ENCODE measurements around the gene DBX2.
"Not testable (repeated sequence)": the region's sequence is repeated elsewhere in the genome, so short reads cannot be mapped to it uniquely, and the experiment has no call there.

Gene DBX2

DNA sequence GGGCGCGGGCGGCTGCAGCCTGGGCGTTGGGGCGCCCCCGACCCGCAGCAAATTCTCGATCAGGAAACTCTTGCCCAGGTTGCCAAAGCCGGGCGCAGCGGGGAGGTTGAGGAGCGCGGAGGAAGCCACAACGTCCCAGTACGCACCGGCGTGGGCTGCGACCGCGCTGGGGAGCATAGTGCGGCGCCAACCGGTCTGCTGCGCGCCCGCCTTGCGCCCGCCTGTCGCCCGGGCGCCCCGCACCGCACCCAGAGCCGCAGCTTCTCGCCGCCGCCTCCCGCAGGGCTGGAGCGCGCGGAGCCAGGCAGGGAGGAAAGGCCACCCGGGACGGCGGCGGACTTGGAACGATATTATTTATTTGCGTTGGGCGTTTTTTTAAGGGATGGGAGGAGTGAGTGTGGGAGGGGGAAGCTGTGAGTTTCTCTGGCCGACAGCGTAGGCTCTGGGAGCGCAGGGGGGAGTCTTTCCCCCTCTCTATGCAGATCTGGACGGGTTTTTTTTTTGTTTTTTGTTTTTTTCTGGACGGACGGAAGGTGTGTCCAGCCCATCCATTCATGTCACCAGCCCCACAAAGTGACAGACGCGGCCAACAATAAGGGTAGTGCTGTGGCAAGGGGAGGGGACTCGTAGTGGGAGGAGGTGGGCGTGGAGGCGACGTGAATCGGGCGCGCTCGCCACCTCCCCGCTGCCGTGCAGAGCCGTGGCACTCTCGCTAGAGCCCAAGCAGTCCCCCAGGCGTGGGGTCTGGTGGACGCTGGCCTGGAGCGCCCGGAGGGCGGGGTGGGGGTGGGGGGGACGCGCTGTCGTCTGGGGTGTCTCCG lies at the start of gene DBX2:
Gene DBX2 (minus strand): TSS at position 349 of the 821 bp plus-strand sequence. CDS start 172 bp downstream, at position 177.
- Histone ChIP-seq H3K4me1 (ENCODE audit: low read length) (no peaks in the 10 kb centered on the region), H3K4me2 (ENCODE audit: low read depth, low read length) (no peak within 1 kb of the TSS), H3K36me3 (replicated peaks; ENCODE audit: insufficient read depth, low read length) (no peaks in the 10 kb centered on the region), H3K9me3 (replicated peaks; ENCODE audit: insufficient read depth, low read length) (no peaks in the 10 kb centered on the region), H3K79me2 (ENCODE audit: low read length) (no peaks in the 10 kb centered on the region), H2AFZ (ENCODE audit: low read length) (no peak within 1 kb of the TSS), H3K9ac (ENCODE audit: low read length) (no peak within 1 kb of the TSS), H3K27ac (ENCODE audit: low read length) (no peak within 1 kb of the TSS), H4K20me1 (ENCODE audit: insufficient read depth, low read length) (no peaks in the 10 kb centered on the region), H3K9me2 (replicated peaks; ENCODE audit: insufficient read depth, low read length) (no peaks in the 10 kb centered on the region), H3K27me3 (replicated peaks; ENCODE audit: insufficient read depth, low read length) (no peaks in the 10 kb centered on the region), H3K4me3 (ENCODE audit: low read length) (no peak within 1 kb of the TSS), H3F3A (ENCODE audit: insufficient read depth, low read length) (no peaks in the 10 kb centered on the region)
- TF ChIP-seq EZH2 (optimal IDR thresholded peaks at IDR 0.05; ENCODE audit: low read depth, low read length) (no peak), EZH2phosphoT487 (IDR thresholded peaks at IDR 0.05; ENCODE audit: low read length) (no peak), CTCF (IDR thresholded peaks at IDR 0.05; ENCODE audit: low read length) (no peak)
- DNase-seq: no peak

- TF ChIP-seq CTCF (IDR thresholded peaks at IDR 0.05; ENCODE audit: low read length): no peak
- TF ChIP-seq EZH2 (optimal IDR thresholded peaks at IDR 0.05; ENCODE audit: low read depth, low read length): no peak
- TF ChIP-seq EZH2phosphoT487 (IDR thresholded peaks at IDR 0.05; ENCODE audit: low read length): no peak
Measured at GRCh38 chr12:45098766-45099165, 47.9 kb upstream of the DBX2 start.

GRCh38 chr12:45095417-45095816 lies 44.5 kb upstream of the DBX2 start:
- H3K4me3 ChIP-seq (ENCODE audit: low read length); H3K4me2 ChIP-seq (ENCODE audit: low read depth, low read length); H3K9ac ChIP-seq (ENCODE audit: low read length); H3K9me3 ChIP-seq (replicated peaks; ENCODE audit: insufficient read depth, low read length); DNase-seq; H3K27ac ChIP-seq (ENCODE audit: low read length); H3F3A ChIP-seq (ENCODE audit: insufficient read depth, low read length); H3K36me3 ChIP-seq (replicated peaks; ENCODE audit: insufficient read depth, low read length); H3K9me2 ChIP-seq (replicated peaks; ENCODE audit: insufficient read depth, low read length); H4K20me1 ChIP-seq (ENCODE audit: insufficient read depth, low read length); H3K27me3 ChIP-seq (replicated peaks; ENCODE audit: insufficient read depth, low read length); H3K4me1 ChIP-seq (ENCODE audit: low read length); H2AFZ ChIP-seq (ENCODE audit: low read length); H3K79me2 ChIP-seq (ENCODE audit: low read length): not testable (repeated sequence)

More at GRCh38 chr12:45098766-45099165, 47.9 kb upstream of the DBX2 start:
- Histone ChIP-seq H3K4me3 (ENCODE audit: low read length) (no peak overlapping the region), H3K27ac (ENCODE audit: low read length) (no peak overlapping the region), H3K9me2 (replicated peaks; ENCODE audit: insufficient read depth, low read length) (no peaks in the 10 kb centered on the region), H3F3A (ENCODE audit: insufficient read depth, low read length) (no peaks in the 10 kb centered on the region), H3K27me3 (replicated peaks; ENCODE audit: insufficient read depth, low read length) (no peaks in the 10 kb centered on the region), H3K9me3 (replicated peaks; ENCODE audit: insufficient read depth, low read length) (no peaks in the 10 kb centered on the region), H3K36me3 (replicated peaks; ENCODE audit: insufficient read depth, low read length) (no peaks in the 10 kb centered on the region), H3K4me2 (ENCODE audit: low read depth, low read length) (peak overlapping the region; percentile 24), H3K4me1 (ENCODE audit: low read length) (peaks cover 10% of the 10 kb centered on the region), H3K9ac (ENCODE audit: low read length) (no peak overlapping the region), H2AFZ (ENCODE audit: low read length) (peak overlapping the region; percentile 24; the same call in 1 of the 2 replicates), H3K79me2 (ENCODE audit: low read length) (no peaks in the 10 kb centered on the region), H4K20me1 (ENCODE audit: insufficient read depth, low read length) (no peaks in the 10 kb centered on the region)
- peak; percentile 58 for DNase-seq

DNA sequence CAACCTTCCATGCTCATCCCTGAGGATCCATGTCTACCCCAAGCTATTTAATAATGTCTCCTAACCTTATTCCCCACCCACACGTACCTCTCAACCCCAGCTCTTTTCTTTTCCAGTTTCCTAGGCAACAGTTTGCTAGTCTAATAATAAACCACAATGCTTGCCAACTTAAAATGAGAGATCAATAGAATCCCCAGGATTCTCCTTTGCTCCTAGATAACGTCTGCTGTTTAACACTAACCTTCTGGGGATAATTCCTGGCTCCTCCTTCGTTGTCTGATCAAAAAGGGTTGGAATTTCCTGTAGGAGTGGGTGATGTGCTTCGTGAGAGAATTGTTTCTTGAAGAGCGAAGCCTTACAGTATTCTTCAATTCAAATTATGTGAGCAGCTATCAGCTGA lies 42.2 kb upstream of the DBX2 start:
- Histone ChIP-seq H3K36me3 (replicated peaks; ENCODE audit: insufficient read depth, low read length) (no peaks in the 10 kb centered on the region), H3K9me3 (replicated peaks; ENCODE audit: insufficient read depth, low read length) (no peaks in the 10 kb centered on the region), H3K9me2 (replicated peaks; ENCODE audit: insufficient read depth, low read length) (no peaks in the 10 kb centered on the region), H3K4me3 (ENCODE audit: low read length) (no peak overlapping the region), H3K4me2 (ENCODE audit: low read depth, low read length) (no peak overlapping the region), H3K9ac (ENCODE audit: low read length) (no peak overlapping the region), H3F3A (ENCODE audit: insufficient read depth, low read length) (no peaks in the 10 kb centered on the region), H3K79me2 (ENCODE audit: low read length) (no peaks in the 10 kb centered on the region), H3K27me3 (replicated peaks; ENCODE audit: insufficient read depth, low read length) (no peaks in the 10 kb centered on the region), H2AFZ (ENCODE audit: low read length) (no peak overlapping the region), H3K4me1 (ENCODE audit: low read length) (no peaks in the 10 kb centered on the region), H3K27ac (ENCODE audit: low read length) (no peak overlapping the region), H4K20me1 (ENCODE audit: insufficient read depth, low read length) (no peaks in the 10 kb centered on the region)
- no peak for DNase-seq
- TF ChIP-seq EZH2 (optimal IDR thresholded peaks at IDR 0.05; ENCODE audit: low read depth, low read length) (no peak), CTCF (IDR thresholded peaks at IDR 0.05; ENCODE audit: low read length) (no peak), EZH2phosphoT487 (IDR thresholded peaks at IDR 0.05; ENCODE audit: low read length) (no peak)

Measured in MM.1S (cell line).